ENCODE results near the gene UBQLN4. TPM values are rescaled to one million over a fixed set of nuclear protein-coding genes. Genes with fewer than 3 reads are reported as not detected.

UBQLN4 gene
- total and polyA plus RNA-seq, 9 of the 15 experiments (the other 6 are each of a cell fraction or from before 2014, with no cell fraction given) = 13.5 to 65.5 (median 37.0) TPM

DNA sequence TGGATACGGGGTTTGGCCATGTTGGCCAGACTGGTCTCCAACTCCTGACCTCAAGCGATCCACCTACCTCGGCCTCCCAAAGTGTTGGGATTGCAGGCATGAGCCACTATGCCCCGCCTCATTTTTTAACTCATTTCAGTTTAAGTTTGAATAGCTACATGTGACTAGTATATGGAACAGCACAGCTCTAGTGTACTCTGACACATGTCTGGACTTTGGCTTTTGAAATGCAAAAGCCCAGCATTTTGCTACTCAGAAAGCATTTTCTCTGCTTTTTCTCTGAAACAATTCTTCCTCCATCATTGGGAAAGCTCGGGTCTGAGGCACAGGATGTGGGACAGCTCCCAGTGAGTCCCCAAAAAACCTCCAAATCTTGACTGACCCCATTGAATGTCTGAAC is 28.8 kb downstream of the UBQLN4 start:
- peaks cover under 1% of the 10 kb centered on the region; the same call in 1 of the 3 replicates for H3K36me3 ChIP-seq (ENCODE audit: control insufficient read depth, insufficient read depth, low read length)
- ChIA-PET CTCF (ENCODE audit: low intra/inter-chr PET ratio) (no interaction called here), POLR2A (interaction anchor here (0.6 to 1.2 kb wide), 4 partner anchors 18 to 90 kb away, joined by 3 read pairs; partner anchors contain the start of gene KHDC4)
- H3K9me1 ChIP-seq (ENCODE audit: control insufficient read depth, insufficient read depth, low read length) = no peaks in the 10 kb centered on the region
- H3K4me2 ChIP-seq (ENCODE audit: insufficient read depth, low read length) = no peak overlapping the region
- no peak overlapping the region for H3K4me3 ChIP-seq
- 37% methylated on average over 5 of the region's 5 CpGs for WGBS (ENCODE audit: insufficient coverage, low coverage, missing lambda C conversion rate)
- no peak overlapping the region; a peak in 1 of 4 replicates for H3K9ac ChIP-seq (ENCODE audit: insufficient read depth in 1 of 2, low read depth in 2 of 2, low read length in 2 of 2)
- no peak for FAIRE-seq
- H3K9me3 ChIP-seq (replicated peaks; ENCODE audit: control insufficient read depth, insufficient read depth, low read depth, low read length) = no peaks in the 10 kb centered on the region
- peaks cover 10% of the 10 kb centered on the region for H3K79me2 ChIP-seq (ENCODE audit: control insufficient read depth, insufficient read depth, low read length)
- H3K27me3 ChIP-seq (ENCODE audit: control insufficient read depth in 2 of 2, insufficient read depth in 2 of 2, low read length in 2 of 2) = no peaks in the 10 kb centered on the region
- peak overlapping the region; percentile 41; the same call in 1 of the 2 replicates for H2AFZ ChIP-seq (ENCODE audit: low read depth, low read length)
- no peak overlapping the region for H3K27ac ChIP-seq (ENCODE audit: extremely low read depth, low read depth, low read length)
- no TSS peak for BruUV-seq (replicated peaks)
- in situ Hi-C loops (cut with MboI) = no loop called here
- H3K4me1 ChIP-seq (replicated peaks in 1 of 2; ENCODE audit: control insufficient read depth in 2 of 2, insufficient read depth in 2 of 2, low read length in 2 of 2) = peaks cover 7 to 8% of the 10 kb centered on the region in 2 experiments; a peak in 3 of 5 replicates
- intact Hi-C loops (cut with micrococcal nuclease) = loop anchor here (5.0 kb wide), 1 partner anchor 42 kb away; no protein-coding TSS in a partner anchor
- no peak for ATAC-seq
- no peak for DNase-seq (ENCODE audit: extremely low read depth in 1 of 4, low spot score in 3 of 4)
- no peaks in the 10 kb centered on the region for H4K20me1 ChIP-seq (replicated peaks; ENCODE audit: control insufficient read depth, insufficient read depth, low read length)
- TF ChIP-seq, protein P1, sequence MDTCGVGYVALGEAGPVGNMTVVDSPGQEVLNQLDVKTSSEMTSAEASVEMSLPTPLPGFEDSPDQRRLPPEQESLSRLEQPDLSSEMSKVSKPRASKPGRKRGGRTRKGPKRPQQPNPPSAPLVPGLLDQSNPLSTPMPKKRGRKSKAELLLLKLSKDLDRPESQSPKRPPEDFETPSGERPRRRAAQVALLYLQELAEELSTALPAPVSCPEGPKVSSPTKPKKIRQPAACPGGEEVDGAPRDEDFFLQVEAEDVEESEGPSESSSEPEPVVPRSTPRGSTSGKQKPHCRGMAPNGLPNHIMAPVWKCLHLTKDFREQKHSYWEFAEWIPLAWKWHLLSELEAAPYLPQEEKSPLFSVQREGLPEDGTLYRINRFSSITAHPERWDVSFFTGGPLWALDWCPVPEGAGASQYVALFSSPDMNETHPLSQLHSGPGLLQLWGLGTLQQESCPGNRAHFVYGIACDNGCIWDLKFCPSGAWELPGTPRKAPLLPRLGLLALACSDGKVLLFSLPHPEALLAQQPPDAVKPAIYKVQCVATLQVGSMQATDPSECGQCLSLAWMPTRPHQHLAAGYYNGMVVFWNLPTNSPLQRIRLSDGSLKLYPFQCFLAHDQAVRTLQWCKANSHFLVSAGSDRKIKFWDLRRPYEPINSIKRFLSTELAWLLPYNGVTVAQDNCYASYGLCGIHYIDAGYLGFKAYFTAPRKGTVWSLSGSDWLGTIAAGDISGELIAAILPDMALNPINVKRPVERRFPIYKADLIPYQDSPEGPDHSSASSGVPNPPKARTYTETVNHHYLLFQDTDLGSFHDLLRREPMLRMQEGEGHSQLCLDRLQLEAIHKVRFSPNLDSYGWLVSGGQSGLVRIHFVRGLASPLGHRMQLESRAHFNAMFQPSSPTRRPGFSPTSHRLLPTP (IDR thresholded peaks at IDR 0.05; ENCODE audit: borderline replicate concordance, extremely low read depth, insufficient read length) = no peak
- TF ChIP-seq MAFG (tag; conservative IDR thresholded peaks at IDR 0.05) (no peak), ZNF41 (CRISPR knock-in tag; conservative IDR thresholded peaks at IDR 0.05) (no peak), PHF20 (IDR thresholded peaks at IDR 0.05; ENCODE audit: partially characterized antibody) (no peak), ZNF696 (CRISPR knock-in tag; conservative IDR thresholded peaks at IDR 0.05) (no peak), FOXK1 (CRISPR knock-in tag; IDR thresholded peaks at IDR 0.05; ENCODE audit: borderline replicate concordance) (no peak), ZBED1 (IDR thresholded peaks at IDR 0.05) (no peak)
- TF ChIP-seq, protein P2, sequence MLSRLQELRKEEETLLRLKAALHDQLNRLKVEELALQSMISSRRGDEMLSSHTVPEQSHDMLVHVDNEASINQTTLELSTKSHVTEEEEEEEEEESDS (CRISPR knock-in tag; IDR thresholded peaks at IDR 0.05) = no peak
- TF ChIP-seq, protein P3, sequence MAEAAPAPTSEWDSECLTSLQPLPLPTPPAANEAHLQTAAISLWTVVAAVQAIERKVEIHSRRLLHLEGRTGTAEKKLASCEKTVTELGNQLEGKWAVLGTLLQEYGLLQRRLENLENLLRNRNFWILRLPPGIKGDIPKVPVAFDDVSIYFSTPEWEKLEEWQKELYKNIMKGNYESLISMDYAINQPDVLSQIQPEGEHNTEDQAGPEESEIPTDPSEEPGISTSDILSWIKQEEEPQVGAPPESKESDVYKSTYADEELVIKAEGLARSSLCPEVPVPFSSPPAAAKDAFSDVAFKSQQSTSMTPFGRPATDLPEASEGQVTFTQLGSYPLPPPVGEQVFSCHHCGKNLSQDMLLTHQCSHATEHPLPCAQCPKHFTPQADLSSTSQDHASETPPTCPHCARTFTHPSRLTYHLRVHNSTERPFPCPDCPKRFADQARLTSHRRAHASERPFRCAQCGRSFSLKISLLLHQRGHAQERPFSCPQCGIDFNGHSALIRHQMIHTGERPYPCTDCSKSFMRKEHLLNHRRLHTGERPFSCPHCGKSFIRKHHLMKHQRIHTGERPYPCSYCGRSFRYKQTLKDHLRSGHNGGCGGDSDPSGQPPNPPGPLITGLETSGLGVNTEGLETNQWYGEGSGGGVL (CRISPR knock-in tag; IDR thresholded peaks at IDR 0.05) = no peak
- TF ChIP-seq, protein P4, sequence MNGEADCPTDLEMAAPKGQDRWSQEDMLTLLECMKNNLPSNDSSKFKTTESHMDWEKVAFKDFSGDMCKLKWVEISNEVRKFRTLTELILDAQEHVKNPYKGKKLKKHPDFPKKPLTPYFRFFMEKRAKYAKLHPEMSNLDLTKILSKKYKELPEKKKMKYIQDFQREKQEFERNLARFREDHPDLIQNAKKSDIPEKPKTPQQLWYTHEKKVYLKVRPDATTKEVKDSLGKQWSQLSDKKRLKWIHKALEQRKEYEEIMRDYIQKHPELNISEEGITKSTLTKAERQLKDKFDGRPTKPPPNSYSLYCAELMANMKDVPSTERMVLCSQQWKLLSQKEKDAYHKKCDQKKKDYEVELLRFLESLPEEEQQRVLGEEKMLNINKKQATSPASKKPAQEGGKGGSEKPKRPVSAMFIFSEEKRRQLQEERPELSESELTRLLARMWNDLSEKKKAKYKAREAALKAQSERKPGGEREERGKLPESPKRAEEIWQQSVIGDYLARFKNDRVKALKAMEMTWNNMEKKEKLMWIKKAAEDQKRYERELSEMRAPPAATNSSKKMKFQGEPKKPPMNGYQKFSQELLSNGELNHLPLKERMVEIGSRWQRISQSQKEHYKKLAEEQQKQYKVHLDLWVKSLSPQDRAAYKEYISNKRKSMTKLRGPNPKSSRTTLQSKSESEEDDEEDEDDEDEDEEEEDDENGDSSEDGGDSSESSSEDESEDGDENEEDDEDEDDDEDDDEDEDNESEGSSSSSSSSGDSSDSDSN (IDR thresholded peaks at IDR 0.05; ENCODE audit: borderline replicate concordance in 1 of 2, low read depth in 2 of 2, low read length in 2 of 2) = no peak
- TF ChIP-seq, protein P5, sequence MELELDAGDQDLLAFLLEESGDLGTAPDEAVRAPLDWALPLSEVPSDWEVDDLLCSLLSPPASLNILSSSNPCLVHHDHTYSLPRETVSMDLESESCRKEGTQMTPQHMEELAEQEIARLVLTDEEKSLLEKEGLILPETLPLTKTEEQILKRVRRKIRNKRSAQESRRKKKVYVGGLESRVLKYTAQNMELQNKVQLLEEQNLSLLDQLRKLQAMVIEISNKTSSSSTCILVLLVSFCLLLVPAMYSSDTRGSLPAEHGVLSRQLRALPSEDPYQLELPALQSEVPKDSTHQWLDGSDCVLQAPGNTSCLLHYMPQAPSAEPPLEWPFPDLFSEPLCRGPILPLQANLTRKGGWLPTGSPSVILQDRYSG (tag; conservative IDR thresholded peaks at IDR 0.05; ENCODE audit: low read depth) = no peak
- TF ChIP-seq, protein P6, sequence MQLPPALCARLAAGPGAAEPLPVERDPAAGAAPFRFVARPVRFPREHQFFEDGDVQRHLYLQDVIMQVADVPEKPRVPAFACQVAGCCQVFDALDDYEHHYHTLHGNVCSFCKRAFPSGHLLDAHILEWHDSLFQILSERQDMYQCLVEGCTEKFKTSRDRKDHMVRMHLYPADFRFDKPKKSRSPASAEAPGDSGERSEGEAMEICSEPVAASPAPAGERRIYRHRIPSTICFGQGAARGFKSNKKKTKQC (CRISPR knock-in tag; IDR thresholded peaks at IDR 0.05) = no peak
